GM19467 (cell line): ENCODE data around the gene UTS2B.

Experiments
- ATAC-seq: cut with Tn5 transposase; IDR thresholded peaks from one replicate; pipeline ENCODE4 v1.9.1; 2021; ENCODE audit warnings: mild to moderate bottlenecking, moderate library complexity; ENCODE audit not compliant: unreplicated experiment

Gene UTS2B

GRCh38 chr3:191246034-191246433 lies 84.3 kb downstream of the UTS2B start:
- peak; percentile 83 for ATAC-seq

- ATAC-seq: peak; percentile 30
Observed at GRCh38 chr3:191244242-191244867, 86.0 kb downstream of the UTS2B start.

- ATAC-seq: no peak
Observed at GRCh38 chr3:191240486-191240885, 89.8 kb downstream of the UTS2B start.

- no peak for ATAC-seq
Observed at GRCh38 chr3:191239407-191240031, 90.8 kb downstream of the UTS2B start.

- ATAC-seq: no peak
Observed at GRCh38 chr3:191238321-191238817, 92.0 kb downstream of the UTS2B start.

- no peak for ATAC-seq
Observed at GRCh38 chr3:191237047-191237882, 93.1 kb downstream of the UTS2B start.

- ATAC-seq: no peak
Observed at GRCh38 chr3:191236646-191237045, 93.7 kb downstream of the UTS2B start.

- peak; percentile 100 for ATAC-seq
Observed at GRCh38 chr3:191235331-191236314, 94.7 kb downstream of the UTS2B start.

- ATAC-seq: no peak
Observed at GRCh38 chr3:191234216-191234615, 96.1 kb downstream of the UTS2B start.

GRCh38 chr3:191227541-191227940 lies 102.8 kb downstream of the UTS2B start:
- no peak for ATAC-seq

- ATAC-seq: no peak
Observed at GRCh38 chr3:191221638-191222037, 108.7 kb downstream of the UTS2B start.

GRCh38 chr3:191220908-191221307 lies 109.4 kb downstream of the UTS2B start:
- no peak for ATAC-seq

- no peak for ATAC-seq
Observed at GRCh38 chr3:191217301-191217700, 113.0 kb downstream of the UTS2B start.
